CD4-positive, alpha-beta T cell treated with Interferon alpha-2 for 1 hour (primary cell): ENCODE measurements around the gene NR3C1.

Experiments
- DNase-seq, 2 donors: peaks; one replicate each; pipeline ENCODE4 v3.0.0-alpha.2; 2020 to 2022

Gene NR3C1

DNA sequence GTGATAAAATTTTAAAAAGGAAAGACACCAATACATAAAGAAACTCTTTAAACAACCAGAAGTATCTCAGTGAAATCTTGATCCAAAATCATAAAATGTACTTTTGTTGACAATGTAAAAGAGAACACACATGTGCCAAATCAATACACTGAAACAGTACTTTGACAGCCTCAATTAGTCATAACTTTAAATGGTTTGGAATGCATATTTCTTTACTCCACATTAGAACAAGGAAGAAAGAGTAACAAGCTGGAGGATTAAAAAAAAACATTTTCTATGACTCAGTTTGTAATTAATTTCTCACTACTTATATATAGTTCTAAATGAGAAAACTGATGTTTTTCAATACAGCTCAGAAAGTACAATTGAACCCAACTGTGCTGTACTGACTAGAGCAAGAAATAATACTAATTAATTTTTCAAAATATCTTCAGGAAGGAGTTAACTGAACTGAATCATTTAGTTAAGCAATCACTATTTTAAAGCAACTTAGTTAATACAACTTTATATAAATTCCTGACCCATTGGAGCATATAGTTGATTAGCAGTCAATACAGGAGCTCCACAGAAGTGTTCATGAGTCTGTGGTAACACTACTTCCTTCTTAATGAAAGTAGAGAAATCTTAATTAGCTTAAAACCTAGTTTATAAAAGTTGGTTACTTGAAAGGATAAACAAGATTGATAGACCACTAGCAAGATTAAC is 101.0 kb downstream of the NR3C1 start:
- no peak for DNase-seq

- DNase-seq: no peak
Measured at GRCh38 chr5:143297756-143298155, 105.7 kb downstream of the NR3C1 start.

GRCh38 chr5:143290125-143290524 is 113.4 kb downstream of the NR3C1 start:
- DNase-seq: no peak

DNA sequence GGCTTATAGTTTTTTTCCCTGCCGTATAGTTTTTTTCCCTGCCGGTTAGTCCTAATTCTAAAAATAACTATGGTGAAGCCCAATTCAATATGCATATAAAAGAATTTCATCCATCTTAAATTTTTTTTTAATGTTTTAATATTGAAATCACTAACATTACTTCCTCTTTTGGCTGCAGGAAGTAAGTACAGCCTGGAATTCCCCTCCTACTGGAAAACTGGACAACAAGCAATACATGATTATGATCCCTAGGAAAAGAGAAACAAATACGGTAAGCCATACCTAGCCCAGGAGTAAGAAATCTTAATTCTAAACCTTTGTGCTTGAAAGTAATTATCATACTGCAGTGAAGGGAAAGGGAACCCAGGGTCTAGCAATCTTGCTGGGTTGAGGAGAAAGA is 119.0 kb downstream of the NR3C1 start:
- DNase-seq: no peak

DNA sequence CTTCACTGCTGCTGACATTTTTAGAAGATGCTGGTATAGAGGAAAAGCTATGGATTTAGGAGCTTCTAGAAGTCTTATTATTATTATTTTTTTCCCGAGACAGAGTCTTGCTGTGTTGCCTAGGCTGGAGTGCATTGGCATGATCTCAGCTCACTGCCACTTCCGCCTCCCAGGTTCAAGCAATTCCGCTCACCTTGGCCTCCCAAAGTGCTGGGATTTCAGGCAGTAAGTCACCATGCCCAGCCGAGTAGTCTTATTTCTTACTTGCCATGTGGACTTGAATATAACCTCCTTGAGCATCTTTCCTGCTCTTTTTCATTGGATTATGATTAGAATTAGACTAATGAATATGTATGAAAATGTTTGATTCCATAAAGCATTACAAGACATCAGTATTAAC is 119.5 kb downstream of the NR3C1 start:
- DNase-seq: no peak

GRCh38 chr5:143281226-143281625 is 122.3 kb downstream of the NR3C1 start:
- DNase-seq: no peak

- DNase-seq: no peak
Measured at GRCh38 chr5:143279698-143280097, 123.8 kb downstream of the NR3C1 start.

DNA sequence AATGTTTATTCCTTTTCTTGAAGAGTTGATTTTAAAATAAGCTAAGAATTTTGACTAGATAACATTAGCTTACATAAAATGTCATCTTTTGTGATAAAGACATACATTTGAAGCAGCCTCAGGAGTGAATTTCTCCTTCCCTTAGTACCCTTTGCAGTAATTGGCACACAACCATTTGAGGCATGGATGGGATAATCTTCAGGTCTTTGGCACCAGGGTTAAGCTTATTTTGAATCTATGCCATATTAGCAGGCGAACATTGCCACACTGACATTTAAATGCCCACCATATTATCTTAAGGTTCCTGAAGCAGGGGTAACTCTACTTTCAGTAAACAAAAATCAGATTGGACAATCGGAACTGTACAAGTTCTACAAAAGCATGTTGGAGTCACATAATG is 126.0 kb downstream of the NR3C1 start:
- DNase-seq: no peak

- no peak for DNase-seq
Measured at GRCh38 chr5:143275512-143276363, 127.7 kb downstream of the NR3C1 start.

- DNase-seq: no peak
Measured at GRCh38 chr5:143274952-143275351, 128.5 kb downstream of the NR3C1 start.

GRCh38 chr5:143271431-143271830 is 132.1 kb downstream of the NR3C1 start:
- no peak for DNase-seq

- no peak for DNase-seq
Measured at GRCh38 chr5:143268388-143268787, 135.1 kb downstream of the NR3C1 start.

DNA sequence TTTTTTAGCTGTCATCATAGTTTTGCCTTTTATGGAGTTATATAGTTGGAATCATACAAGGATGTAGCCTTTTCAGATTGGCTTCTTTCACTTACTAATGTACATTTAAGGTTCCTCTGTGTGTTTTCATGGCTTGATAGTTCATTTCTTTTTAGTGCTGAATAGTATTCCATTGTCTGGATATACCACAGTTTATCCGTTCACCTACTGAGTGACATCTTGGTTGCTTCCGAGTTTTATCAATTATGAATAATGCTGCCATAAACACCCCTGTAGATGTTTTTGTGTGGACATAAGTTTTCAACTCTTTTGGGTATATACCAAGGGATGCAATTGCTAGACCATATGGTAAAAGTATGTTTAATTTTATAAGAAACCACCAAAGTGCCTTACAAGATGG is 136.3 kb downstream of the NR3C1 start:
- DNase-seq: no peak

GRCh38 chr5:143265995-143266394 is 137.5 kb downstream of the NR3C1 start:
- DNase-seq: no peak

- no peak for DNase-seq
Measured at GRCh38 chr5:143263272-143263810, 140.1 kb downstream of the NR3C1 start.

GRCh38 chr5:143262393-143263174 is 140.9 kb downstream of the NR3C1 start:
- DNase-seq: peak in 1 of 2 donors; percentile 20

GRCh38 chr5:143261748-143262392 is 141.6 kb downstream of the NR3C1 start:
- DNase-seq: peak in 1 of 2 donors; percentile 20

DNA sequence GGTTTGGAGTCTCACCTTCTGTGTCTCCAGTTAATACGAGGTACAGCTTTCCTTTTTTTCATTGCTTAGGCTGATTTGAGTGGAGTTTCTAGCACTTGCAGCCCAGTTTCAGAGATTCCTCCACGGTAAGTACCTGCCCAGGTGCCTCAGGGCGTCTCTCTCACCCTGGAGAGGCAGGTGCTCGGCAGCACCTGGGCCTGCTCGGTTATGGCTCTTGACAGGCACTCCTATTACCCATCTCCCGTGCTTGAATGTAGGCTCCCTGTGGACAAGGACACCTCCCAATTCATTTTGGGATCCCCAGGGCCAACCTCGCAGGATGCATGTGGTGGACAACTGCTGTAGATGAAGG is 144.3 kb downstream of the NR3C1 start:
- no peak for DNase-seq

GRCh38 chr5:143258559-143259253 is 144.8 kb downstream of the NR3C1 start:
- DNase-seq: no peak

DNA sequence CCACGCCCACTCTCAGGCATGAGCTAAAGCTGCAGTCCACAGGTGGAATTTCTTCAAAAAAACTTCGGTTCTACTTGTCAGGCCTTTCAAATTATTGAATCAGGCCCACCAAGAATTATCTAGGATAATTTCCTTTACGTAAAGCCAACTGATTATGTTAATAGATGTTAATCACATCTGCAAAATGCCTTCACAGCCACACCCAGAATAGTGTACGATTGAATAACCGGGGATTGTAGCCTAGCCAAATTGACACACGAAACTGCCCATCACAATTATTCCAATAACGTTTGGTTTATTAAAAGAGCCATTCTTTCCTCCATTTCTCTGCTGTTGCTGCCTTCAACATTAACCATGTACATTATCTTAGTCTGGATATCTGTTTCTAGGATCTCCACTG is 148.7 kb downstream of the NR3C1 start:
- no peak for DNase-seq

DNA sequence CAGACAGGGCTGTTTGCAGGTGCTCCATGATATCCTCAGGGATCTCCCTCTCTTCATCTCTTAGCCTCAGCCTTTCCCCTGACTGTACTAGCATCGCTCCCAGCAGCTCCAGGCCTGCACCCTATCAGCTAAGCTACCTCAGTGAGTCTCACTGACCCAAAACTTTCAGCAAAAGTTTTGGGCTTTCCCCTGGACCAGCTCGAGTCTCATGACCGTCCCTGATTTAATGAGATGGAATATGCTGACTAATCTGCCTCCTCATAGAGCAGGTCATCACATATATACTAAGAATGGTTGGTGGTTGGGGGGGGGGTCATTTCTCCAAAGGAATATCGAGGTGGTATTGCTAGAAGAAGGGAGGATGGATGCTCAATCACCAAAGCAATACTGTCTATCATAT is 151.5 kb downstream of the NR3C1 start:
- no peak for DNase-seq

DNA sequence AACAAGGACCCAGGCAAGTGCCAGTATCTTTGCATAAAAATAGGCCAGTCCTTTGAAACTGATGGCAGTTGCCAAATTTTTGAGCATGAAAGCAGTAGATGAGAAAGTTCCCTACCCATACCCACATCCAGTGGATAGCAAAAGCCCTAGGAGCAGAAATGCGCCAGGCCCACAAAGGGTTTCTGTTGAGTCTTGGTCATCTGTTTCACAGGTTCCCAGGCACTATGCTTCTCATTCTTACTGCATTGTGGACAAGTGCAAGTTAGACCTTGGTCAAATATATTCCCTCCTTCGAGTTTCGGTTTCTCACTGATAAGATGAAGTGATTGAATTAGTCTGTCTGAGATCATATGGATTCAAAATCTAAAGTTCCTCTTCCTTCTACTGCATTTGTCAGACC is 152.3 kb downstream of the NR3C1 start:
- no peak for DNase-seq
